Measurements from ENCODE around the gene ACADM.
"Not testable (repeated sequence)": the region's sequence is repeated elsewhere in the genome, so short reads cannot be mapped to it uniquely, and the experiment has no call there.

Gene ACADM

DNA sequence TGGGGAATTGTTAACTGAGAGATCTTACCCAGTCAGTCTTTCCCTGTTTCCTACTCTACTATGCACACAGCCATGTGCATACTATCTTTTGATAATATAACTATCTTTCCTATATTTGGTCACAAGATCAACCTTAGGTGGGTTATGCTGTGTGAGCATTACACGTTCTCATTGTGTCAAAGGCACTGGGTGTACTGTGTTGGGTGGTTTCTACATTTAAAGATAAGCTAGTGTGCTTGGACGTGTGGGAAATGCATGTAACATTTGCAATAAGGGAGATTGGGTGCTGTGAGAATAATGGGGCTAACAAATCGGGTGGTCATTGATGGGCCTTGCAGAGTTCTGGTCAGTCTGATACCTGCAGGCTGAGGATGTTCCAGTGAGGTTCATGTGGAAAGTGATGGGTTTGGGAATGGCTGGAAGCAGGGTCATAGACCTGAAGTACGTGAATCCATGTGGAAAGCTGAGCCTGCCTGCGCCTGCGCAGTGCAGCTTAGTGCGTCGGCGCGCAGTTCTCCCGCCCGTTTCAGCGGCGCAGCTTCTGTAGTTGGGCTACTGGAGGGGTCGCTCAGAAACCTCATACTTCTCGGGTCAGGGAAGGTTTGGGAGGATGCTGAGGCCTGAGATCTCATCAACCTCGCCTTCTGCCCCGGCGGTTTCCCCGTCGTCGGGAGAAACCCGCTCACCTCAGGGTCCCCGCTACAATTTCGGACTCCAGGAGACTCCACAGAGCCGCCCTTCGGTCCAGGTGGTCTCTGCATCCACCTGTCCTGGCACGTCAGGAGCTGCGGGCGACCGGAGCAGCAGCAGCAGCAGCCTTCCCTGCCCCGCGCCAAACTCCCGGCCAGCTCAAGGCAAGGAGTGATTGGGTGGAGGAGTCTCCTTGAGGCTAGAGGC is 72.1 kb downstream of the ACADM start, which contains the start of gene MSH4:
MSH4 (plus strand) TSS at position 507 of the 897 bp plus-strand sequence; CDS start at position 611, 104 bp downstream.
- DNase-seq, result no peak

DNA sequence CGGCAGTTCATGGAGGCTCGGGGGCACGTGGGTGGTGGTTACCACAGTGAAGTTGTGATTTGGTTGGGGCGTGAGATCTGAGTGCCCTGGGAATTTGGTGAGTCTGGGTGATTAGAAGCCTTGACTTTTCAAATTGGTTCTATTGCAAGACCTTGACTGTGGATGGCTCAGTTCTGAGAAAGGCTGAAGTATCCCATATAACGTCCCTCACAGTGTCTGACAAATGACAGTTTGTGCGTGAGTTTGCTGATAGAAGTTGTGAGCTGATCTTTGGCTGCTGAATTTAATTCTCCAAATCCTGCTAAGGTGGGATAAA is 72.7 kb downstream of the ACADM start:
- no peak for DNase-seq

GRCh38 chr1:75797606-75798216 is 73.2 kb downstream of the ACADM start:
- DNase-seq, result no peak

GRCh38 chr1:75801480-75801879 is 77.0 kb downstream of the ACADM start:
- not testable (repeated sequence) for DNase-seq

GRCh38 chr1:75808921-75809320 is 84.4 kb downstream of the ACADM start:
- no peak for DNase-seq

DNA sequence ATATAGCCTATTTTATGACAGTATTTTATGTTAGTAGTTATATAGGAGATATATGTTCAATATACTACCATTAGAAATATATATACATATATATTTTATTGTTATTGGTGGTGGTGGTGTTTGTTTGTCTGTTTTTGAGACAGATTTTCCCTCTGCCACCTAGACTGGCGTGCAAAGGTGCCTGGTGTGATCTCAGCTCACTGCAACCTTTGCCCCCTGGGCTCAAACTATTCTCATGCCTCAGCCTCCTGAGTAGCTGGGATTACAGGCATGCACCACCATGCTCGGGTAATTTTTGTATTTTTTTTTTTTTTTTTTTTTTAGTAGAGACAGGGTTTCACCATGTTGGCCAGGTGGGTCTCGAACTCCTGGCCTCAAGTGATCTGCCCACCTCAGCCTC is 85.6 kb downstream of the ACADM start:
- not testable (repeated sequence) for DNase-seq

DNA sequence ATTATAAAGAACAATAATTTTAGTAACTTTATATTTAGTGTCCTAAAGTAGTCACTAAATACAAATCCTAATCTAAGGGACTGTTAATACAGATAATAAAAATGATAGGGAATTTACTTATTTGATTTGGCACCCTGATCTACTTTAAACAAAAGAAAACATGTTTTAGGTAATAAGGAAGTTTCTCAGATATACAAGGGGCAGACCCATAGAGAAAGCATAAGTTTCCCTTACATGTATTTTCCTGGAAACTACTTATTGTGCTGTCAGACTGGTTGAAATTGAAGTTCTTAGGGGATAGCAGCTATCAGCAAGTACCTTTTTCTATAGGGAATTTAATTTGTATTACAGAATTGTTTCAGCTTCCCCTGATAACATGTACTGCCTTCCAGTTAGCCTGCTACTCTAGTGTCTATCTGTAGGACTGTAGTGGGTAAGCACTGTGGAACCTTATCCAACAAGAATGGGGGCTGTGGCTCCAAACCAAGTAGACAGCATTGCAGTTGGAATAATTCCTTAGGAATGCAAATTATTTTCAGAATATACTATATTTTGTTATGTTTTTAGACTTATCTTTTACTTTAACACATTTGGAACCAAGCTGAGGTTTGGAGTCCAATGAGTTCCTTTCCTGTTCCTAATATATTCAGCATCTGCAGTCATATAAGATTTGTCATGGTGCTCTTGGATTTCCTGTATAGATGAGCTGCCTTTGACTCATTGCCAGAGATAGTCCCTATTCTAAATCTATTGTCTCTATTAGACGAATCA is 86.9 kb downstream of the ACADM start:
- DNase-seq, result no peak

- no peak for DNase-seq
Measured at GRCh38 chr1:75812065-75812464, 87.6 kb downstream of the ACADM start.

Data from NCI-H446 treated with DMSO at 0.1 percent for 48 hours (cell line).